ENCODE results near the gene ZNF117.

DNA sequence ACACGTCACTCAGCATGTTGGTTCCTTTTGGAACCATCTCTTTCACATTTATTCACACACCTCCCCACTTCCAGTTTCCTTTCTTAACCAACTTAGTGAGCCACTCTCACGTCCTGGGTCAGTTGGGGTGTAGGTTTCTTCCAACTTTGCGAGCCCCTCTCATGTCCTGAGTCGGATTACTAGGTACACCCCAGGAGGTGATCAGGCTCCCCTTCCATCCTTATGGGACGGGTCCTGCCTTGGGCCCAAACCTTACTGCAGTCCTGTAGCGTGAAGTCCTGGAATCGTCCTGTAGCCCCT lies 8.0 kb upstream of the ZNF117 start:
- TF ChIP-seq, protein P1, sequence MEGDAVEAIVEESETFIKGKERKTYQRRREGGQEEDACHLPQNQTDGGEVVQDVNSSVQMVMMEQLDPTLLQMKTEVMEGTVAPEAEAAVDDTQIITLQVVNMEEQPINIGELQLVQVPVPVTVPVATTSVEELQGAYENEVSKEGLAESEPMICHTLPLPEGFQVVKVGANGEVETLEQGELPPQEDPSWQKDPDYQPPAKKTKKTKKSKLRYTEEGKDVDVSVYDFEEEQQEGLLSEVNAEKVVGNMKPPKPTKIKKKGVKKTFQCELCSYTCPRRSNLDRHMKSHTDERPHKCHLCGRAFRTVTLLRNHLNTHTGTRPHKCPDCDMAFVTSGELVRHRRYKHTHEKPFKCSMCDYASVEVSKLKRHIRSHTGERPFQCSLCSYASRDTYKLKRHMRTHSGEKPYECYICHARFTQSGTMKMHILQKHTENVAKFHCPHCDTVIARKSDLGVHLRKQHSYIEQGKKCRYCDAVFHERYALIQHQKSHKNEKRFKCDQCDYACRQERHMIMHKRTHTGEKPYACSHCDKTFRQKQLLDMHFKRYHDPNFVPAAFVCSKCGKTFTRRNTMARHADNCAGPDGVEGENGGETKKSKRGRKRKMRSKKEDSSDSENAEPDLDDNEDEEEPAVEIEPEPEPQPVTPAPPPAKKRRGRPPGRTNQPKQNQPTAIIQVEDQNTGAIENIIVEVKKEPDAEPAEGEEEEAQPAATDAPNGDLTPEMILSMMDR (IDR thresholded peaks at IDR 0.05): no peak
- TF ChIP-seq EP300 (IDR thresholded peaks at IDR 0.05): no peak
- no peak for TF ChIP-seq POLR2A (IDR thresholded peaks at IDR 0.05)
- TF ChIP-seq POLR2AphosphoS5 (IDR thresholded peaks at IDR 0.05): no peak
